Measurements from ENCODE around the gene TBX2.

TBX2 gene

DNA sequence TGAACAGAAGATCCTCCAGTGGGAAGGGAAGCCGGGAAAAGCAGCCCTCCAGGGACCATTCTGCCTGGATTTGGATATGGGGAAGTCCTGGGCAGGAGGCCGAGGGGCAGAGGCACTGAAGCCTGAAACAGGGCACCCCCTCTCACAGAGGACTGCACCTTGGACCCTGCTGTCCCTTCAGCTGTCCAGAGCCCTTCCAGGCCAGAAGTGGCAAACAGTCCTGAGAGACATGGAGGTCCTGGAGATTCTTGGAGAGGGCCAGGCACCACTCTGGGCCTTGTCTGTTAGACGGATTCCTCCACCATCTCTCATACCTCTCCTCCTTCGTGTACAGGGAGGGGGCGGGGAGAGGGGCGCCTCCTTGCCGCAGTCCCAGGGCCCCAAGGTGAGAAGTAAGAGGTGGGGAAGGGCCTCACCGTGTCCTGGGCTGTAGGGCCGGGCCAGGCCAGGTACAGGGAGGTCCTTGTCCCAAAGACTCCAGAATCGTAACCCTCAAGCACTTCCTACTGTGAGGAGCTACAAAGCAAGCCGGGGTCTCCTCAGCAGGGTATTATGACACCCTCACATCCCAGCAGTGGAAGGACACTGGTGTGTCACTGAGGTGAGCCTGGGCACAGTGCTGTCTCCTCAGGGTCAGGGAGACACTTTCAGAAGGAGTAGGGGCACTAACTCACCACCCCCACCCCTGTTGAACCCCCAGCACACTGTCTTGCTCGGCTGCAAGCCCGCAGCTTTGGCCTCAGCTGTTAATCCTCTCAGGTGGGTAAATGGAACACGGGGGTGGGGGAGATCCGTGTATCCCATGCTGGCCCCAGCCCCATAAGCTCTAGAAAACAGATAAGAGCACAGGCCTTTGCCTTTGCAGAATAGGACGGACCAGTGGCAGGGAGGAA, 16.6 kb upstream of the TBX2 start:
- no peak overlapping the region for H3K27ac ChIP-seq
- TF ChIP-seq, protein P1, sequence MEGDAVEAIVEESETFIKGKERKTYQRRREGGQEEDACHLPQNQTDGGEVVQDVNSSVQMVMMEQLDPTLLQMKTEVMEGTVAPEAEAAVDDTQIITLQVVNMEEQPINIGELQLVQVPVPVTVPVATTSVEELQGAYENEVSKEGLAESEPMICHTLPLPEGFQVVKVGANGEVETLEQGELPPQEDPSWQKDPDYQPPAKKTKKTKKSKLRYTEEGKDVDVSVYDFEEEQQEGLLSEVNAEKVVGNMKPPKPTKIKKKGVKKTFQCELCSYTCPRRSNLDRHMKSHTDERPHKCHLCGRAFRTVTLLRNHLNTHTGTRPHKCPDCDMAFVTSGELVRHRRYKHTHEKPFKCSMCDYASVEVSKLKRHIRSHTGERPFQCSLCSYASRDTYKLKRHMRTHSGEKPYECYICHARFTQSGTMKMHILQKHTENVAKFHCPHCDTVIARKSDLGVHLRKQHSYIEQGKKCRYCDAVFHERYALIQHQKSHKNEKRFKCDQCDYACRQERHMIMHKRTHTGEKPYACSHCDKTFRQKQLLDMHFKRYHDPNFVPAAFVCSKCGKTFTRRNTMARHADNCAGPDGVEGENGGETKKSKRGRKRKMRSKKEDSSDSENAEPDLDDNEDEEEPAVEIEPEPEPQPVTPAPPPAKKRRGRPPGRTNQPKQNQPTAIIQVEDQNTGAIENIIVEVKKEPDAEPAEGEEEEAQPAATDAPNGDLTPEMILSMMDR (conservative IDR thresholded peaks at IDR 0.05) = no peak

DNA sequence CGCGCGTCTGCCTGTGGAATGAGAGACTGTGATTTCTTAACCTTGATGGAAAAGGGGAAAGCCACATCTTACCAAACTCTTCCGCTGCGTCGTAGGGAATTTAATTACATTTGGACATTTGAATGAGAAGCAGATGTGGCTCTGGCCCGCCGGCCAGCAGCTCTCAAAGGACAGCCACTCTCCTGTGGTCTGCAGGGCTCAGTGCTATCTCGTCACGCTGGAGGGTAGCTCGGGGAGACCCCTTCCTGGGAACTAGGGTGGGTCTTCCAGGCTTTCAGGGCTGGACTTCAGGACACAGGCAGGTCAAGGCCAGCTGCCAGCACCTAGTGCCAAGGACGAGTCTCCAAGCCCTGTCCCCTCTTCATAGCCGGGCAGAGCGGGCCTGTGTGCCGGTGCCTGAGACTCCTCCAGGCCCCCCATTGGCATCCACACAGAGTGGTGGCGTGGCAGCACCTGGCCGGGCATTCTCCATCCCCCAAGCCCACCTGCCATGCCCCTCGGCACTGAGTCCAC, 15.9 kb upstream of the TBX2 start:
- H3K27ac ChIP-seq = no peak overlapping the region
- TF ChIP-seq, protein P1 (conservative IDR thresholded peaks at IDR 0.05) = no peak

DNA sequence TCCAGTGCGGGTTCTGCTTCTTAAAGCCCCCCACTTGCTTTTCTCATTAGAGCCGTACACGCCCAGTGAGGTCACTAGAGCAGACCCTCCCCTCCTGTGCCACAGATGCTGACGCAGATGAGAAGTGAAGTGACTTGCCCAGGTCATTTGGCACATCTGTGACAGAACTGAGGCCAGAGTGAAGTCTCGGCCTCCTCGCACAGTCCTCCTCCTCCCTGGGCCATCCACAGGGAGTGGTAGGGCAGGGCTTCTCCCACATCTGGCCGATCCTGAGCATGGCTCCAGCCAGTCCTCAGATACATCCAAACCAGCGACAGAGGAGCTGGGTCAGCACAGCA, 15.3 kb upstream of the TBX2 start:
- no peak overlapping the region for H3K27ac ChIP-seq
- TF ChIP-seq, protein P1 (conservative IDR thresholded peaks at IDR 0.05) = no peak

DNA sequence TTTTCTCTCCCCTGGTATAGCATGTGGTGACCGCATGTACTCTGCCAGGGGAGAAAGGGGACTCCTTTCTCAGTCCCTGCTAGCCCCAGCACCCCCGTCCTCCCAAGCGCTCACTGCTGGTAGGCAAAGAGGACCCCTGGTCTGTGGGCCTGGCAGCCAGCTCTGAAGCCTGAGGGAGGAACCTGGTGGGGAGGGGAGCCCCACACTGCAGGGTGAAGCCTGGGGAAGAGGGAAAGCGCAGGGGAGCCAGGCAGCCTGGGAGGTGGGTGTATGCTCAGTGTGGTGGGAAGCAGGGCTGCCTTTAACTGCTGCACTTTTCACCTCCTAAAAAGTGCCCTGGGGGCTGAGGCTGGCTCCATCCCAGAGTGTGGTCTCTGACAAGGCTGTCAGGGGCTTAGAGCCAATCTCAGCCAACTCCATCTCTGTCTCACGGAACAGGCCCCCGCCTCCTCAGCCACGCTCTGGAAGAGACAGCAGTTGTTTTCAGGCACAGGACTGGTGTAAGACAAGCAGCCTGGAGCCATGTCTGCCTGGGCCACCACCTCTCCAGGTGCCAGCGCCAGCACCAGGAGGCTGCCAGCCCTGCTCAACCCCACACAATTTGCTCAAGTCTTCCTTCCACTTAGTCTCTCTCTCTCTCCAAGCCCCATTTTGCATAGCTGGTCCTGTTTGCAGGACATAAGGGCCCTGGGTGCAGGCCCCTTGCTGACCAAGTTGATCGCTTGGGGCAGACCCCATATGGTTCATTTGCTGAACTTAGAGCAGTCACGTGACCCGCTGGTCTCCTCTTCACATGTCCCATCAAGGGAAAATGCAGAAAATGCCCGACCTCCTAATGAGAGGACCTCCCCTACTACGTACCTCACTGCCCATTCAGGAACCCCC, 14.7 kb upstream of the TBX2 start:
- TF ChIP-seq, protein P1 (conservative IDR thresholded peaks at IDR 0.05) = no peak
- no peak overlapping the region for H3K27ac ChIP-seq

DNA sequence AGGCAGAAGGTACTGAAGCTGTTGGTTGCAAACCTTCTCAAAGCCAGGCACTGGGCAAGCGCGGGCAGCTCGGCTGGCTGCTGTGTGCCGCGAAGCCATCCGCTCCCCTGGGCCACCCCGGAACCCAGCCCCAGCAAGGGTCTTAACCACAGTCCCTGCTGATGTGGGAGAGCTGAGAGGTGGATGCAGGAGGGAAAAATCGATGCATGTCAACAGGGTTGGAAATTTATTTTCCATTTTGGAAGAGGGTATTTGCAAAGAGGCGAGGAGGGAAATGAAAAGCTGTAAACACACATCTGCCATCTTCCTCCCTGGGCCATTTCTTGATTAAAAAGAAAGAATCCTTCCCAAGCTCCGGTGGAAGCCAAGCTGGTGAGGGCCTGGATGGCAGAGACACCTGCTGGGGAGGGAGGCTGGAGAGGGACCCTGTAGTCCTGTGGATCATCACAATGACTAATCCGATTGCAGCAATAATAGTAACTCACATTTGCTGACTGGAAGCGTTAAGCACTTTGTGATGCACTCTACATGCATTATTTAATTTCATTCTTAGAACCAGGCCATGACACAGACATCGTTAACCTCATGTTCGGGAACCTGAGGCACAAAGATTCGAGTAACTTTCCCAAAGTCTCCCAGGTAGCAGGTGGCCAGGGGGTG, 13.9 kb upstream of the TBX2 start:
- no peak overlapping the region for H3K27ac ChIP-seq
- TF ChIP-seq, protein P1 (conservative IDR thresholded peaks at IDR 0.05) = no peak

DNA sequence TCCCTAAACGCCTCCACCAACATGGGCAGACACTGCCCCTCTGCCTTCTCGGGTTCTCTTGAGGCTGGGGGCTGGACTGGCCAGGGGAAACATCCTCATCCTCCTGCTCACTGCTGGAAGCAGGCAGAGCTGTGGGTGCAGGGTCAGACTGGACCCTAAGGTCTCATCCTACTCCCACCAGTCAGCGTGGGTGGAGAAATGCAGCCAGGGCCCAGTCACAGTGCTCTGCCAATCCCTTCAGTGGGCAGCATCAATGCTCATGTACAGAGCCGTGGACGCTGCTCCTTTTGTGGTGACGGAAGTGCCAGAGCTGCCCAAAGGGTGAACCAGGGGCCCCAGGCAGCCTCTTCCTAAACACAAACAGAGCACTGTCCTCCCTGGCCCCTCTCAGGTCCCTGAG, 13.4 kb upstream of the TBX2 start:
- TF ChIP-seq, protein P1 (conservative IDR thresholded peaks at IDR 0.05) = no peak
- H3K27ac ChIP-seq = no peak overlapping the region

DNA sequence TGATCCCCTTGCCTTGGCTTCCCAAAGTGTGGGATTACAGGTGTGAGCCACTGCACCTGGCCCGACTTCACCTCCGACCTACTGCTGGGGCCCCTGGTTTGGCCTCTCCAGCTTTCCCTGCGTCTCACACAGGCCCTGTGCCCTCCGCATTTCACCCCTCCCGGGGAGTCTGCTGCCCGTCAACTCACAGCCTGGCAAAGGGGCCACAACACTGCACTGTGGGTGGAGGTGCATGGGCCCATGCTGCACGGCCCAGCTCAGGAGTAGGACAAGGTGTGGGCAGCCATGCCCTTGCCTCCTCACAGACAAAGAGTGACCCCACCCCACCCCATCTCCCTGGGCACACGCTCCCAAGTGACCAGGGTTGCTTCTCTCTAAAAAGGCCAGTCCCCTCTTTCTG, 12.6 kb upstream of the TBX2 start:
- H3K27ac ChIP-seq = no peak overlapping the region
- TF ChIP-seq, protein P1 (conservative IDR thresholded peaks at IDR 0.05) = no peak

Data from VCaP (cell line).